ENCODE measurements around the gene TBXA2R. TPM values are rescaled to one million over a fixed set of nuclear protein-coding genes. Genes with fewer than 3 reads are reported as not detected.
"Not testable (repeated sequence)": the region's sequence is repeated elsewhere in the genome, so short reads cannot be mapped to it uniquely, and the experiment has no call there.

TBXA2R gene
- 4.5 TPM for total RNA-seq

DNA sequence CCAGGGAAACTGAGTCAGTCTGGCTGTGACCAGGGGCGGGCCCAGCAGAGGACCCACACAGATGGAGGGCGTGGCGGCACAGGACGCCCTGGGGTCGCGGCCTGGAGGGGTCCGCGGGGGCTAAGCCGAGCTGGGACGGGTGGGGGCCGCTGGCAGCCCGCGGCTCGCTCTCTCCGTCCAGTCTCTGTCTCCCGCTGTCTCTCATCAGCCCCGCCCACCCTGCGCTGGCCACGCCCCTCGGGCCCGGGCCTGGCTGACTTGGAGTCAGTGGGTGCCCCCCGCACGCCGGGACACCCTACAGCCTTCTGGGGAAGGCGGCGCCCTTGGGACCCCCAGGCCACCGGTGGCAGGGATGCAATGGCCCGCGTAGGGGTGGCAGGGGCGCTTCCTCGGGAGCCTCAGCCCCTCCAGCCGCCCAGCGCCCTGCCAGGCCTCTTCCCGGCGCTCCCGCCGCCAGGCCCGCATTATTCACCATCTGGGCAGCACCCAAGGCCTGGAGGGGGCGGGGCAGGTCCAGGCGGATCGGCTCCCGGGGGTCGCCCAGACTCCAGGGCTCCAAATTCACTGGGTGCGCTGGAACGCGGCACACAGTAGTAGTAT is at the start of gene TBXA2R:
TSS of gene TBXA2R (minus strand) at position 186 of the 600 bp plus-strand sequence. CDS start 6,241 bp downstream, outside the sequence.
- DNase-seq (ENCODE audit: low spot score), result peak; percentile 77

DNA sequence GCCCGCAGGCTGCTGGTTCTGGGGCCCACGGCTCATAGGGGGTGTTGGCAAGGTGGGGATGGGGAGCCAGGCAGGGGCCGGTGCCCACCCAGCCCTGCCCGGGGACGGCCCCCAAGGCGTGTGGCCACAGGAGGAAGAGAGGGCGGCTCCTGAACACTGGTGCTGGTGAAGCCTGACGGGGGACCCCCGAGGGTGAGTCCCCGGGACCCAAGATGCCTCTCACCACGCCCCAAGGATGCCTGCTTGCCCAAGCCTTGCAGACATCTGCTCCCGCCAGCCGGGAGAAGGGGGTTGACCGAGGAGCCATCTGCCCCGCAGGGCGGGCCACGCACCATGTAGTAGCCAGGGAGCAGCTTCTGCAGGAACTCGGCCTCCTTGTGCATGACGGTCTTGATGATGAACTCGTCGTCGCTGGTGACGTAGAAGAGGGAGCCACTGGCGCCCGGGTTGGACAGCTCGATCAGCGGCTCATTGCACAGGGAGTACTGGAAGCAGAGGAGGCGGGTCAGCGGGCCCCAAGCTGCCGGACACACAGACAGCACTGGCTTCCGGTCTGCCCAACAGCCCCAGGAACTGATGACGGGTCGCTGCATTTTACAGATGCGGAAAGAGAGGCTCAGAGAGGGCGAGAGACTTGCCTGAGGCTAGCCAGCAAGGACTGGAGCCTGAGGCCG is 49.5 kb upstream of the TBXA2R start:
- DNase-seq (ENCODE audit: low spot score), result no peak

- DNase-seq (ENCODE audit: low spot score), result no peak
Observed at GRCh38 chr19:3655402-3656072, 48.9 kb upstream of the TBXA2R start.

DNA sequence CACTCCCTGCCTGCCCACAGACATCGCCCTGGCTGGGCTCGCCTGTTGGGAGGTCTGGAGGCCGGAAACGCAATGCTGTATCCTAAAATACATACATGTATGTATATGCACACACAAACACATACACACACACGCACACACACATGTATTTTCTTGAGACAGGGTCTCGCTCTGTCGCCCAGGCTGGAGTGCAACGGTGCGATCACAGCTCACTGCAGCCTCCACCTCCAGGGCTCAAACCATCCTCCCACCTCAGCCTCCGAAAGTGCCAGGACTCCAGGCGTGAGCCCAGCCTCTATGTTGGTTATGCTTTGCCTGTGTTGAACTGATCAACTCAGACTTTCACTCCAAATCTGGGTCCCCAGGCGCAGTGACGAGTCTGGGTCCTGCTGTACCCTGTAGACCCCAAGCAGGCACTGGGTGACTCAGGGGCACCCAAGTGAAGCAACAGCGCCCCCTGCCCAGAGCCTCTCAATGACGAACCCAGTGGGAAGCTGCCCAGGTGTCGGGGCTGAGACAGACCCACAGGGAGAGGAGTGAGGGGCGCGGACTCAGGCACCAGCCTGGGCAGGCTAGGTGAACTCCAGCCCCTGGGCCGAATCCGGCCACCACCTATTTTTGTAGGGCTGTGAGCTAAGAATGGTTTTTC is 47.3 kb upstream of the TBXA2R start:
- DNase-seq (ENCODE audit: low spot score), result no peak

- DNase-seq (ENCODE audit: low spot score), result no peak
Observed at GRCh38 chr19:3653081-3653795, 46.6 kb upstream of the TBXA2R start.

DNA sequence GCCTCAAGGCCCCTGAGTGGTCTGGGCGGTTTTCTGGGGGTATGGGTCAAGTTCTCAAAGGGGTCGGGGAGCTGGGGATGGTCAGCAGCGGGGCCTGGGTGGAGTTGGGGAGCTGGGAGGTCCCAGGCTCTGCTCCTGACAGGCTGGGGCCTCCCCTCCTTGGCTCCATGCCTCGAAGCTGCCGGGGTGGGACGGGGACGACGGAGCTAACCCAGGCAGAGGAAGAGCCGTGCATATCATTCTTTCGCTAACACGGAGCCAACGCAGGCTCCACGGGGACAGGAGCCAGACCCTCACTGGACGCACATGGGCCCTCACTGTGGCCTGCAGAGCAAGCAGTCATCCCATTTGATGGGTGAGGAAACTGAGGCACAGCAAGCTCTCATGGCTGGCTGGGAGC is 45.7 kb upstream of the TBXA2R start:
- no peak for DNase-seq (ENCODE audit: low spot score)

DNA sequence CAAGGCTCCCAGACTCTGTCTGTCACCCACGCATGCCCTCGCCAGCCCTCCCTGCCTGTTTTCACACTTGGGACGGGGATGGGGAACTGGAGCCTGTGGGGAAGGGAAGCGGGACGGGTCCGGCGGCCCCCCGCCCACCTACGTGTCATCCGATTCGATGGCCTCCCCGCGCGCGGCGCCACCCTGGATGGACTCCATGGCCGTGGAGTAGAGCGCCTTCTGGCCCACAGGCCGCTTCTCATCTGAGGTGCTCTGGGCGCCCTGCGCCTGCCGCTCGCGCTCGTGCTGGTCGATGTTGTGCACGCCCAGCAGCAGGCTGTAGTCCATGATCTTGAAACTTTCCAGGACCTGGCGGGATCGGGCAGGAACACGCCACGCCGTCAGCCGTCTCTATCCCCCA is 45.0 kb upstream of the TBXA2R start:
- DNase-seq (ENCODE audit: low spot score), result no peak

DNA sequence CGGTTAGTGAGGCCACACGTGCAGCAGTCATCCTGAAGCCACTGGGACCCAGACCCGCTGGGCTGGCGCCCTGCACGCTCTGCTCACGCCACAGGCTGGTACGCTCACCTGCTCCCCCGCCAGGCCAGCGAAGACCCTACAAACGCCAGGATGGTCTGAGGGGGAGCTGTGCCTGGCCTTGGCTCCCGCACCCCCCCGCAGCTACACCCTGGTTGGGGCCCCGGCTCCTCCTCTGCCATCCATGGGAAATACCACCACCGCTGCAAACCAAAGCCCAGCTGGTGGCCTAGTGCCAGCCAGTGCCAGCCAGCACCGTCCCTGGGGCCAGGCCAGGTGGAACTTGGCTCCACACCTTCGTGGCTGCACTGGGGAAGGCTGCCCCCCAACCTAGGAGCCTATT is 43.2 kb upstream of the TBXA2R start:
- DNase-seq (ENCODE audit: low spot score), result no peak

GRCh38 chr19:3648037-3648905 is 41.6 kb upstream of the TBXA2R start:
- no peak for DNase-seq (ENCODE audit: low spot score)

GRCh38 chr19:3647102-3647501 is 40.4 kb upstream of the TBXA2R start:
- not testable (repeated sequence) for DNase-seq (ENCODE audit: low spot score)

GRCh38 chr19:3646336-3647092 is 39.8 kb upstream of the TBXA2R start:
- DNase-seq (ENCODE audit: low spot score), result no peak

DNA sequence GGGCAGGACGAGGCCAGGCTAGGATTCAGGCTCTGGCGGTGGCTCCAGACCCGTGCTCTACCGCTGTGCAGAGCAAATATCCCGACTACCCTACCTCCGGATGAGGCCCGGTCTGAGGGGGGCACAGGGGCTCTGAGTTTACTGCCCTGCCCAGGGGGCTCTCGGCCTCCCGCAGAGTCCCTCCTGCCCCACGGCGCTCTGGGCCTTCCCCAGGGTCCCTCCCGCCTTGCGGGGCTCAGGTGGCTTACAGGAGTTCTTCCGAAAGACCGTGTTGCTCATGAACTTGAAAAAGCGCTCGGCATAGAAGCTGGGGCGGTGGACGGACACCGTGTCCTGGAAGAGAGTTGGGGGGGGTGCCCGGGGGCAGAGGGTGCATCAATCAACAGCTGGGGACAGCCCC is 39.1 kb upstream of the TBXA2R start:
- DNase-seq (ENCODE audit: low spot score), result no peak

- DNase-seq (ENCODE audit: low spot score), result no peak
Observed at GRCh38 chr19:3645067-3645396, 38.4 kb upstream of the TBXA2R start.

GRCh38 chr19:3644351-3645066 is 37.8 kb upstream of the TBXA2R start:
- no peak for DNase-seq (ENCODE audit: low spot score)

DNA sequence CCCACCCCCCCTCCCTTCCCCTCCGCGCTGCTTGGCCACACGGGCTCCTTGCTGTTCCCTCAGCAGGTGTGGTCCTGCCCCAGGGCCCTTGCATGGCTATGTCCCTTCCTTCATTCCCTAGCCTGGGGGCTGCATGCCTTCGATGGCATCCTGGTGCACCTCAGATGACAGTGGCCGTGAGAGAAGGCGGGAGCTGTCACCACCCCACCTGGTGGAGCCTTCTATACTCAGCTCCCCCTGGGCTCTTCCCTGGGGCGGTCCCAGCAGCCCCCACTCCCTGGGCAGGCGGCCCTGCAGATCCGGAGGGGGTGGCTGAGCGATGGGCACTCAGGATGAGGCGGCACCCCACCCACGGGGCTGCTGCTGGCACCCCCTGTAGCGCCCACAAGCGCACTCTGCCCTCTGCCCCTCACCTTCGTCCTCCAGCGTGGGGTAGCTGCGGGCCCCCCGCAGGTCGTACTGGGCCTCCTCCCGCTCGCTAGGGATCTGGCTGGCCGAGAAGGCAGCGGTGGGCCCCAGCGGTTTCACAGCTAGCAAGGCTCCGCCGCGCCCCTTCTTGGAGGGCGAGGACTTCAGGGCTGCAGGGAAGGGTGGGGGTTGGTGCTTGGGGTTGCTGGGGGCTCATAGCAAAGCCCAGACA is 37.1 kb upstream of the TBXA2R start:
- no peak for DNase-seq (ENCODE audit: low spot score)

DNA sequence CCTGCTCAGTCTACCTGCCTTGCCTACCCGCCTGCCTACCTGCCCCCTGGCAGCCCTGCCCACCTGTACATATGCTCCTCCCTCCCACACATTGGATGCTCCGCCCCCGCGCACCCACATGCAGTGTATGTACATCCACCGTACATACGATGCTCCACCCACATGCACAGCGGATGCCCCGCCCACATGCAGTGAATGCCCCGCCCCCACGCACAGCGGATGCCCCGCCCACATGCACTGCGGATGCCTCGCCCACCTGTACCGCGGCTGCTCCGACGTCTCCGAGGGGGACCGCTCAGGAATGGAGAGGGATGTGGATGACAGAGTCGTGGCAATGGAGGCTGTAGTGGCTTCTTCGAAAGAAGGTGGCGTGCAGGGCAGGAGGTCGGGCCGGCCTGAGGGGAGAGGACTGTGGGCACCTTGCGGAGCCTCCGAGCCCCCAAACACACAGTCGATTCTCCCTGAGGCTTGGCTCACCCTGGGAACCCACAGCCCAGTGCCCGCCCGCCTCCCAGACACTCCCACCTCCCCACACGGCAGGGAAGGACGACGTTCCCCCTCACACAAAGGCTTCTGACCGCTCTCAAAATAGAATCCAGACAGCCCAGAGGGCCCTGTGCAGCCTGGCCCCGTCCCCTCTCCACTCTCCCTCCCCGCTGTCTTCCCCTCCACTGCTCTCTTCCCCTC is 36.5 kb upstream of the TBXA2R start:
- no peak for DNase-seq (ENCODE audit: low spot score)

GRCh38 chr19:3642296-3642695 is 35.6 kb upstream of the TBXA2R start:
- no peak for DNase-seq (ENCODE audit: low spot score)

- DNase-seq (ENCODE audit: low spot score), result no peak
Observed at GRCh38 chr19:3641515-3642269, 35.0 kb upstream of the TBXA2R start.

Data from ureter (tissue), 1 donor.